ENCODE data around the gene PEDS1. TPM values are rescaled to one million over a fixed set of nuclear protein-coding genes. Genes with fewer than 3 reads are reported as not detected.

The PEDS1 gene
- total and polyA plus RNA-seq, 2 of the 8 experiments (the other 6 are each of a cell fraction or from before 2014, with no cell fraction given), result 28.9 to 75.9 TPM

- Histone ChIP-seq H3K79me1 (ENCODE audit: low read depth, low read length) (peaks cover 2% of the 10 kb centered on the region), H2BK120ac (replicated peaks; ENCODE audit: low read depth, low read length) (no peak overlapping the region), H3K4me2 (ENCODE audit: insufficient read depth in 1 of 2, low read depth in 2 of 2, low read length in 2 of 2) (no peak overlapping the region), H3K9ac (replicated peaks in 1 of 4; ENCODE audit: extremely low read depth in 1 of 4, low read depth in 3 of 4, low read length in 3 of 4) (no peak overlapping the region), H3K56ac (replicated peaks; ENCODE audit: insufficient read length, low read depth, low read length) (no peak overlapping the region), H2BK12ac (ENCODE audit: low read depth, low read length) (peak overlapping the region; percentile 71; the same call in 1 of the 2 replicates), H3K4me3 (ENCODE audit: extremely low read depth in 1 of 4, insufficient read depth in 2 of 4, low read depth in 3 of 4, low read length in 4 of 4) (no peak overlapping the region), H4K8ac (ENCODE audit: extremely low read depth, insufficient read depth, low read length) (peak overlapping the region; percentile 9), H3K27me3 (replicated peaks in 1 of 4; ENCODE audit: control insufficient read depth in 3 of 4, extremely low read depth in 1 of 4, insufficient read depth in 3 of 4, low read length in 3 of 4) (no peaks in the 10 kb centered on the region), H2BK15ac (ENCODE audit: low read length) (no peak overlapping the region), H3K23ac (ENCODE audit: insufficient read length) (no peak overlapping the region), H3K18ac (ENCODE audit: extremely low read depth, low read length) (0 out of 2 replicates have a peak overlapping the region, but pooled peaks have one; percentile 9), H4K20me1 (replicated peaks in 1 of 2; ENCODE audit: control insufficient read depth in 1 of 2, insufficient read depth in 2 of 2, low read length in 2 of 2) (peaks cover 0 to 3% of the 10 kb centered on the region in 2 experiments), H3K79me2 (ENCODE audit: control insufficient read depth in 1 of 2, insufficient read depth in 2 of 2, low read length in 2 of 2) (peaks cover 0 to 9% of the 10 kb centered on the region in 2 experiments; a peak in 2 of 4 replicates), H2BK20ac (ENCODE audit: low read length) (no peak overlapping the region), H3K23me2 (ENCODE audit: low read depth, low read length) (no peaks in the 10 kb centered on the region; the same call in 1 of the 2 replicates), H2AFZ (ENCODE audit: low read length) (no peak overlapping the region), H2BK5ac (ENCODE audit: low read depth, low read length) (peak overlapping the region; percentile 49; the same call in 1 of the 2 replicates), H3K4ac (replicated peaks; ENCODE audit: insufficient read length, low read depth, low read length) (no peak overlapping the region), H4K91ac (replicated peaks; ENCODE audit: insufficient read length, low read length) (no peak overlapping the region), H3K4me1 (replicated peaks in 1 of 4; ENCODE audit: control insufficient read depth in 3 of 4, insufficient read depth in 4 of 4, low read length in 3 of 4) (peaks cover 4 to 24% (median 16%) of the 10 kb centered on the region in 4 experiments), H3K27ac (ENCODE audit: low read depth, low read length) (no peak overlapping the region), H3K14ac (ENCODE audit: insufficient read length) (no peak overlapping the region), H4K5ac (ENCODE audit: insufficient read length, low read depth, low read length) (no peak overlapping the region), H3K36me3 (ENCODE audit: control insufficient read depth in 2 of 4, insufficient read depth in 4 of 4, low read length in 3 of 4) (no peaks in the 10 kb centered on the region), H3K9me3 (ENCODE audit: insufficient read depth in 2 of 2, low read depth in 1 of 2, low read length in 1 of 2) (peaks cover 2 to 4% of the 10 kb centered on the region in 2 experiments; a peak in 2 of 4 replicates), H2AK5ac (ENCODE audit: low read depth, low read length) (no peak overlapping the region)
- WGBS, 2 experiments (ENCODE audit: extremely low coverage in 1 of 2, insufficient coverage in 1 of 2, insufficient read length in 1 of 2, insufficient replicate concordance in 2 of 2, low coverage in 1 of 2, low lambda C conversion rate in 2 of 2, missing lambda C conversion rate in 1 of 2), result 84% methylated on average over 10 of the region's 11 CpGs; no CpG with 5 or more reads in 1 of the 2 experiments
- no peak for FAIRE-seq
- no peak for DNase-seq (ENCODE audit: low read depth in 1 of 2, low spot score in 2 of 2)
- POLR2A ChIA-PET (ENCODE audit: partially characterized antibody), result interaction anchor here (0.7 to 4.8 kb wide), 2 partner anchors 7 to 320 kb away, joined by 3 to 25 read pairs; partner anchors contain the start of gene CEBPB
- CTCF ChIA-PET (ENCODE audit: partially characterized antibody), result interaction anchor here (0.6 to 1.3 kb wide), 3 partner anchors 19 to 103 kb away, joined by 3 to 7 read pairs (median 6); no protein-coding TSS in a partner anchor
- no peak for TF ChIP-seq BACH1 (IDR thresholded peaks at IDR 0.05; ENCODE audit: low read length)
- no peak for TF ChIP-seq SP2 (IDR thresholded peaks at IDR 0.05; ENCODE audit: low read length)
- no peak for TF ChIP-seq CTBP2 (IDR thresholded peaks at IDR 0.05; ENCODE audit: borderline replicate concordance, insufficient read depth, insufficient read length, low read length)
- no peak for TF ChIP-seq MAFK (IDR thresholded peaks at IDR 0.05; ENCODE audit: low read depth, low read length)
- TF ChIP-seq POLR2AphosphoS5 (IDR thresholded peaks at IDR 0.05; ENCODE audit: low read depth, low read length), result no peak
- no peak for TF ChIP-seq SIRT6 (IDR thresholded peaks at IDR 0.05; ENCODE audit: low read length)
- TF ChIP-seq SUZ12 (IDR thresholded peaks at IDR 0.05; ENCODE audit: low read length), result no peak
- TF ChIP-seq RAD21 (IDR thresholded peaks at IDR 0.05 in 1 of 2, conservative IDR thresholded peaks at IDR 0.05 in 1 of 2; ENCODE audit: low read depth in 2 of 2, low read length in 2 of 2), result no peak
These were observed 44.7 kb upstream of the PEDS1 start for GRCh38 chr20:50198180-50198666.
